GM18499 (cell line): ENCODE results near the gene AMMECR1.

Experiments used
- ATAC-seq: cut with Tn5 transposase; IDR thresholded peaks from one replicate; pipeline ENCODE4 v1.9.1; 2021; ENCODE audit warnings: moderate number of reproducible peaks; ENCODE audit not compliant: insufficient read depth, unreplicated experiment

The AMMECR1 gene

GRCh38 chrX:110145311-110145710 is 172.6 kb downstream of the AMMECR1 start:
- no peak for ATAC-seq
